PC-9 (cell line): Measurements from ENCODE around the gene COL6A1.

Experiments used
- CTCF ChIP-seq: fragments of 200-600 bp; sonication (generic); conservative IDR thresholded peaks from 2 replicates; pipeline ENCODE4 v1.6.1; 2017; ENCODE audit warnings: mixed run types, antibody characterized with exemption, mild to moderate bottlenecking, moderate library complexity
- EZH2 ChIP-seq: fragments of 200-600 bp; sonication (generic); IDR thresholded peaks from 2 replicates; pipeline ENCODE4 v1.8.0; 2017; ENCODE audit warnings: antibody characterized with exemption, low read depth

DNA sequence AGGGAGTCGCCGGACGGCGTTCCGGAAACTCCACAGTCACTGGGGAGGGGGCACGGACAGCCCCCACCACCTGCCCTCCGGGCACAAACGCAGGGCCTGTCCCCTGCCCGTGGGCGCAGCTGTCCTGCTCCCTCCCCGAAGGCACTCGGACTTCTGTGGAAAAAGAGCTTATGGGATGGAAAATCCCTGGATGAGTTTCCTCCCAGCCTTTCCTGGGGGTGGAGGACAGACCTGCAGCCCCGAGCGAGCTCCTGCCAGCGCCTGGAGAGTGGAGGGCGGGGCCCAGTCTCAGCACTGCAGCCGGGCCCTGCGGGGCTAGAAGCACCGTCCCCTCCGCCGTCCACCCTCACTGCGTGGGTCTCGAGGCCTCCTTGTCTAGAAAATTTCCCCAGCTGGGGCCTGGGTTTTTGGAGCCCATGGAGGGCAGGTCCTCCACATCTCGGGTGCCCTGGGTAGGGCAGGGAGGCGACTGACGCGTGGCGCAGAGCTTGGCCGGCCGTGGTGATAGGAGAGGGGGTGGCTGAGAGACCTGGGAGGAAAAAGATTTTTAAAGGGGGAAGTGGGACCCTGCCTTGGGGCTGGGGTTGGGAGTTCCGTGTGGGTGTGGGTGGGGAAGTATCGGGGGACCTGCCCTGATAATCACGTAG, 6.4 kb upstream of the COL6A1 start:
- TF ChIP-seq CTCF (no peak), EZH2 (no peak)
